HG03025 (cell line): ENCODE results near the gene SYNPO2.
"Not testable (repeated sequence)": the region's sequence is repeated elsewhere in the genome, so short reads cannot be mapped to it uniquely, and the experiment has no call there.

Source experiments
- ATAC-seq: cut with Tn5 transposase; IDR thresholded peaks from one replicate; pipeline ENCODE4 v1.9.1; 2021; ENCODE audit warnings: mild to moderate bottlenecking, moderate library complexity; ENCODE audit not compliant: unreplicated experiment, low FRiP score

The SYNPO2 gene

DNA sequence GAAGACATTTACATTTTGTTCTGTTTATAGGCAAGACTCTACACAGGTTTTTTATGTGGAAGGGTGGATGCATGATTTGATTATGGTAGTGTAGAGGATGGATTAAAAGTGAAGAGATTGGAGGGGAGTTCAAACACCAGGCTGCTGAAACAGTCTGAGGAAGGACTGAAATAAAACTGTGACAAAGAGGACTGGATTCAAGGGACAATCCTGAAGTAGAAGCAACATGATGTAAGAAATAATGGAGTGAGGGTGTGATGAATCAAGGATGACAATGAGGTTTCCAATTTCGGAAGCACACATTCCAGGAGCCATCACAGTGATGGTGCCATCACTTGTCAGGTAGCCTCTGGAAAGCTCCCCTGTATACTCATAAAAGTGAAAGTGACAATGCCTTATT, 103.5 kb downstream of the SYNPO2 start:
- ATAC-seq, result no peak

GRCh38 chr4:118993333-118993732, 104.7 kb downstream of the SYNPO2 start:
- no peak for ATAC-seq

DNA sequence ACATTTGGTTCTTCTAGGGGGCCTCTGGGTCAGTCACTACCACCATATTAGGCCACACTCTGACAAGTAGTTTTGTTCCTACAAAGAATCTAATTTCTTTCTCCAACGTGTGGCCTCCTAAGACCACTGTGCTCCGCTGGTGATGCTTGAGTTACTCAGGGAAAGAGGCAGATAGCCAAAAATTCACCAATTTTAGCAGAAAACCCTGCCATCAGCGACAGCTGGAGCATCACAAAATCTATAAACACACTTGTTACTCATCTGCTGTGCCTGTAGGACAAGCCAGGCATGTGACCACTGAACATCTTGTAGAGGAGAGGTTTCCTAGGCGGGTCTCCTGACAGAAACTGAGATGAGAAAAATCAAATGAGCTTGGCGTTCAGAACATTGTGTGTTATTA, 105.4 kb downstream of the SYNPO2 start:
- no peak for ATAC-seq

DNA sequence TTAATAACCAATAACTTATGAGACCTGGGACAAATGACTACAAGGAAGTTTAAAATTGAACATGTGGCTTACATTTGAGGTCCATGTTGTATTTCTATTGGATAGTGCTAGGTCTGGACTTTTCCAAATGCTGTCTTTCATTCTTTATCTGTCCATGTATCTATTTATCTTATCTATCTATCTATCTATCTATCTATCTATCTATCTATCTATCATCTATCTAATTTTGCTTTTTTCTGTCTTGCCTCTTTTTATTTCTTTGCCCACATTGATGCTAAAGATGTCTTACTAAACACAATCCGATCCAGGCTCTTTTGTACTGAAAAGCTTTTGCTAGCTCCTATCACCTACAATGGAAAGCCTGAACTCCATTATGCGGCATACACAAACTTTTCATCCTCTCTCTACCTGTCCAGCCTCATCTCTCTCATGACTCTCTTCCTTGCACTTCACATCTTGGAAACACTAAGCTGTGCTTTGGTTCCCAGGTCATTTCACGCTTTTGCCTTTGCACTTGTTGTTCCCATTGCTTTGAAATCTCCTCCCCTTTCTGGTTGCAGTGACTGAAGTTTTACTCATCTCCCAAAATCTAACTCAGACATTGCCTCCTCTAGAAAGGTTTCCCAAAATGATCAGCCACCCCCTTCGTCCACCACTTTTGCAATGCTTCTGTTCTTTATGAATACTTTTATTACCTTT, 107.2 kb downstream of the SYNPO2 start:
- ATAC-seq, result no peak

DNA sequence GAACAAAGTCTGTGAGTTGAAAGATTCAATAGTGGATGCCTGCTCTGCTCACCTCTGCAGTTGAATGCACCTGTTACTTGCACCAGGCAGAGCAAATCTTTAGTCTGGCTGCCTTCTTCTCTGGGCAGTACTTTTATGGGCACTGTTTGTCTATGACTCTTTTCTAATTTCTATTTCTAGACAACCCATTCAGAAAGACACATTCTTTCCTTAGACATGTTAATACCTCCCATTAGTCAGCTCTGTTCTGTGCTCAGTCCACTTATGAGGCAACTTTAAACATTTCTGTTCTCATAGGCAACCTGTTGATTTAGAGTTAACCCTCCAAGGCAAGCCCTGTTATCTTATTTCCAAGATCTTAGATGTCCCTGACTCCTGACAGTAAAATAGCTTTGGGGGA, 108.9 kb downstream of the SYNPO2 start:
- no peak for ATAC-seq

DNA sequence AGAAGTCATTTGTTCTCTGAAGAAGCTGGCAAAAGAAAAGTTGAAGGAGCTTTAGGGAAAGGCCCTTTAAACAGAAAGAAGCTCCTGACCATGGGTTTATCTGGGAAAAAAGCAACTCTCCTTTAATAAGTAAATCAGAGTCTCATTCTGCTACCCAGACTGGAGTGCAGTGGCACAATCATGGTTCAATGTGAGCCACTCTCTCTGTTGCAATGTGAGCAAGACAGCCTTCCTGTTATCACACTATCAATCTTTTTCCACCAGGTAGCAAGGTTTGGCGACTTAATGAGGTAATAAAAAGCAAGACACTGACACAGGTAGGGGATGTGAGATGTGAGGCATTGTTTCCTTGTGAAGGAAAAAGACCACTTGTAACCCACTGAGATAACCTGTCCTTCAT, 111.3 kb downstream of the SYNPO2 start:
- no peak for ATAC-seq

- ATAC-seq, result no peak
Measured at GRCh38 chr4:119000400-119000799, 111.7 kb downstream of the SYNPO2 start.

GRCh38 chr4:119002476-119002875, 113.8 kb downstream of the SYNPO2 start:
- no peak for ATAC-seq

- ATAC-seq, result not testable (repeated sequence)
Measured at GRCh38 chr4:119003001-119003400, 114.3 kb downstream of the SYNPO2 start.

DNA sequence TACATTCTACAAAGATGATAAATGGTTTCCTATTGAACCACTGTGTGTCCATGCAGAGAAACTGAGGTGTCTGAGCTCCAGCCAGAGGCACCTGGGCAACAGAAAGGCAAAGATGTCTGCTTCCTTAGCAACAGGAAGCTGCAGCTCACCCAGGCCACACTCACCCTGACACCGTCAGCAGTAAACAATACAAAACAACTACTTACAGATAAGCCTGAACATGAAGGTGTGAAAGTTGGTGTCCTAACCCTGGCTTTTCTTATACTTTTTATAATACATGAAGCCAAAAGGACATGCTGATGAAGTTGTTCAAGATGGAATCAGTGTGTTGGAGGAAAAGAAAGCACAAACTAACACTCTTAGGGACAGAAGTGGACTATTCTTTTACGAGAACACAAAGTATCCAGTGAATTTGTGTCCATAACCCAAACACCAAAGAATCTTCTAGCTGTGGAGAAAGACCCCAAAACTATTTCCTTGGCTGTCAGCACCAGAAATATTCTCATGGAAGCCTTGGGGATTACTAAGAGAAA, 117.3 kb downstream of the SYNPO2 start:
- no peak for ATAC-seq

DNA sequence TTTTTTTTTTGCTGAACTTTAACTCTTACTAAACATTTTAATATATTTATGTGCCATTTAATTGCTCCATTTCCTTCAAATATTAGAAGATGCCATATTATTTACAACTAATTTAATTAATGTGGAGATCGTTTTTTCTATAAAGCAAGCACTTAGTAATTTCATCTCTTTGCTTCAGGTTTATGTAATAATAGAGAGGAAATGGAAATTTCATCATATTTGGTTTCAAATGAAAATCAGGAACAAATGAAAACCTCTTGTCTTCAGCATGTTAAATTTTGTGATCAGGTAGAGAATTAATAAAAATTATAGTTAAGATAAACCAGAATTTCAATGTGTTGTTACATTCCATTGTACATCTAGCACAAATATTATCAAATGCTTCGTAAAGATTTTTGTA, 120.1 kb downstream of the SYNPO2 start:
- ATAC-seq, result no peak

DNA sequence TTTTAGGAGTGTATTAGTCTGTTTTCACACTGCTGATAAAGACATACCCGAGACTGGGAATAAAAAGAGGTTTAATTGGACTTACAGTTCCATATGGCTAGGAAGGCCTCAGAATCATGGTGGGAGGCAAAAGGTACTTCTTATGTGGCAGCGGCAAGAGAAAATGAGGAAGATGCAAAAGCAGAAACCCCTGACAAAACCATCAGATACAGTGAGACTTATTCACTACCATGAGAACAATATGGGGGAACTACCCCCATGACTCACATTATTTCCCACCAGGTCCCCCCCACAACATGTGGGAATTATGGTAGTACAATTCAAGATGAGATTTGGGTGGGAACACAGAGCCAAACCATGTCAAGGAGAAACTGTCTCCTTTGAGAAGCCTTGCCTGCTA, 121.6 kb downstream of the SYNPO2 start:
- ATAC-seq, result not testable (repeated sequence)

DNA sequence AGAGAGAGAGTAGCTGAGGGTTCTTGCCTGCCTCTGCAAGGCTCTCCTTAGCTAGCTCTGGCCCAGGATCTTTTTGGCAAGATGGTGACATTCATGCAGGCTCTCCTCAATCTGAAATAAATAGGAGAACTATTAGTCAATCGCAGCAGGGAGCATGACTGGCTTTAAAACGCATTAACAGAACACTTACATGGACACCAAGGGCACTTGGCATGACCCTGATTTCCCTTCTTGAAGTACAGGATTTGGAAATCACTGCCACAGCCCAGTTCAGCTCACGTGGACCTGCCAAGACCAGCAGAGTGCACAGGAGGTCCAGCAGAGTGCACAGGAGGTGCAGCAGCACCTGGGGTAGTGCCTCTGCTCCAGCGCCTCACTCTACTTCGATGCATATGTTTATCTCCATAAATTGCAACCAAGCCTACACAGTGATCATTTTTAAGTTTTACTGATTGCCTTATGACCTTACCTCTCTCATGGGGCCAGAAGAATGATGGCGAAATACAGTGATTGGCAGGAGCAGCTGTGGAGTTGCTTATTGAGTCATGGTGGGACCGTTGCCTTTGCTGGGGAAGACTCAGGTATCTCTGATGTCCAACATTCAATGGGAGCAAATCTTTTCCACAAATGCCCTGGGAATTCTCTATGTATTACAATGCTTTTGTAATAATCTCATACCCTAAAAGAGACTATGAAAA, 122.4 kb downstream of the SYNPO2 start:
- no peak for ATAC-seq

- ATAC-seq, result no peak
Measured at GRCh38 chr4:119011607-119011988, 122.9 kb downstream of the SYNPO2 start.

GRCh38 chr4:119014658-119015057, 126.0 kb downstream of the SYNPO2 start:
- no peak for ATAC-seq

GRCh38 chr4:119016636-119017035, 128.0 kb downstream of the SYNPO2 start:
- no peak for ATAC-seq

GRCh38 chr4:119017636-119018035, 129.0 kb downstream of the SYNPO2 start:
- no peak for ATAC-seq

DNA sequence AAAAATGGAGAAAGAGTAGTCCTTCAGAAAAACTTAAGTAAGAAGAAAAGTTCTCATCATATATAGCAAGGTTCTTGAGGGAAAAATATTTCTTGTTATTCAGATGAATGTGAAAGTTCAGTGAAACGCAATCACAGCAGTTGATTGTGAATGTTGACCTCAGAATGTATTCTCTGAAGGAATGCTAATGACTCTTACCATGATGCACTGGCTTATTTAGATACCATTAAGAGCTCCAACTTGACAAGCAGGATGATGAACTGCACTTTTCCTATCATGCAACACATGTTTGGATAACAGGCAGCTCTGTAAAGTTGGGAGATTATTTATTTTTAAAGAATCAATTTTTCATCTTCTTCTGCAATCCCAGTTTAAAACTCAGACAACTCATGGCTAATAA, 131.5 kb downstream of the SYNPO2 start:
- no peak for ATAC-seq

- ATAC-seq, result not testable (repeated sequence)
Measured at GRCh38 chr4:119022520-119022919, 133.9 kb downstream of the SYNPO2 start.

GRCh38 chr4:119024102-119024501, 135.4 kb downstream of the SYNPO2 start:
- ATAC-seq, result no peak

DNA sequence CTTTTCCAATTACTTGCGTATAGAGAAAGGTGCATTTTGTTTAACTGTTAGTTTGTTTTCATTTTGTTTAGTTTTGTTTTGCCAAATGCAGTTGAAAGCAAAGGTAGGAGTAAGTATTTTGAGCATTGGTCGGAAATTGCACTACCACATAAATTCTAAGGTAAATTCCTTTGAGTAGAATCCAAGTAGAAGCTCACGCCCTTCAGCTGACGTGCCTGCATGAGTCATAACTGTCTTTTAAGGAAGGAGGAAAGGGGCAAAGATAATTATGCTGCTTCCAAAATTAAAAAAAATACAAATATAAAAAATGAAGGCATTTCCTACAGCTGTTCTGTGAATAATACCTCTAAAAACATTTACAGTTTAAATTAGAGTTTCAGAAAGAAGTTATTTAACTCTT, 136.8 kb downstream of the SYNPO2 start:
- ATAC-seq, result no peak
